H1 (cell line): ENCODE data around the gene MTX3. TPM values are rescaled to one million over a fixed set of nuclear protein-coding genes. Genes with fewer than 3 reads are reported as not detected.

Experiments
- CTCF ChIA-PET: fragments of 300-600 bp; sonication (Branson Sonifier 250); formaldehyde crosslinking; loops from one replicate; lab custom pipeline; 2021; ENCODE audit not compliant: partially characterized antibody; lab: Charles Lee
- POLR2A ChIA-PET: fragments of 300-600 bp; sonication (Branson Sonifier 250); formaldehyde crosslinking; loops from one replicate; lab custom pipeline; 2021; ENCODE audit warnings: inconsistent platforms; ENCODE audit not compliant: partially characterized antibody; lab: Charles Lee
- DNase-seq, 2 experiments: peaks; one replicate each; pipeline versions ENCODE4 v3.0.0 to v3.0.0-alpha.2; 2010 to 2022; ENCODE audit warnings: low spot score in 2 of 2, low read depth in 1 of 2, mixed read lengths in 1 of 2
- FAIRE-seq: peaks from 2 replicates; lab custom pipeline; 2011; peaks lifted over from hg19 to GRCh38; lab: Jason Lieb, UNC
- H2AFZ ChIP-seq: 2 replicates; pipeline ENCODE4 v1.8.1; 2012; ENCODE audit warnings: low read length, inconsistent platforms
- H2AK5ac ChIP-seq: 2 replicates; pipeline ENCODE4 v1.6.1; 2013; ENCODE audit warnings: low read depth, low read length
- H2BK120ac ChIP-seq: replicated peaks from 2 replicates; pipeline ENCODE3; 2013; ENCODE audit warnings: low read depth, low read length, inconsistent platforms
- H2BK12ac ChIP-seq: 2 replicates; pipeline ENCODE4 v1.6.1; 2013; ENCODE audit warnings: low read depth, low read length
- H2BK15ac ChIP-seq: 2 replicates; pipeline ENCODE4 v1.6.1; 2013; ENCODE audit warnings: low read length
- H2BK20ac ChIP-seq: 2 replicates; pipeline ENCODE4 v1.6.1; 2013; ENCODE audit warnings: low read length
- H2BK5ac ChIP-seq: 2 replicates; pipeline ENCODE4 v1.6.1; 2013; ENCODE audit warnings: low read depth, low read length
- H3K14ac ChIP-seq: 2 replicates; pipeline ENCODE4 v1.6.1; 2013; ENCODE audit warnings: inconsistent platforms; ENCODE audit not compliant: insufficient read length
- H3K18ac ChIP-seq: 2 replicates; pipeline ENCODE4 v1.6.1; 2013; ENCODE audit warnings: low read length; ENCODE audit errors: extremely low read depth
- H3K23ac ChIP-seq: 2 replicates; pipeline ENCODE4 v1.6.1; 2013; ENCODE audit warnings: inconsistent platforms; ENCODE audit not compliant: insufficient read length
- H3K23me2 ChIP-seq: 2 replicates; pipeline ENCODE4 v1.6.1; 2013; ENCODE audit warnings: low read depth, low read length
- H3K27ac ChIP-seq: 2 replicates; pipeline ENCODE4 v1.6.1; 2011; ENCODE audit warnings: low read depth, low read length, inconsistent platforms
- H3K27me3 ChIP-seq, 4 experiments: replicated peaks in 1 of 4; 1 replicate in 1 of 4; 2 replicates in 3 of 4; pipeline versions ENCODE4 v1.6.1 to v1.8.1; 2011 to 2013; ENCODE audit warnings: low read length in 3 of 4, mild to moderate bottlenecking in 3 of 4, inconsistent platforms in 2 of 4, mixed read lengths in 2 of 4, moderate library complexity in 1 of 4; ENCODE audit not compliant: control insufficient read depth in 3 of 4, insufficient read depth in 3 of 4; ENCODE audit errors: extremely low read depth in 1 of 4
- H3K36me3 ChIP-seq, 4 experiments: 2 replicates each; pipeline versions ENCODE4 v1.6.1 to v1.8.1; 2011 to 2013; ENCODE audit warnings: mild to moderate bottlenecking in 4 of 4, low read length in 3 of 4, moderate library complexity in 2 of 4, control low read depth in 1 of 4, inconsistent platforms in 1 of 4; ENCODE audit not compliant: insufficient read depth in 4 of 4, control insufficient read depth in 2 of 4
- H3K4ac ChIP-seq: replicated peaks from 2 replicates; pipeline ENCODE3; 2013; ENCODE audit warnings: low read length, low read depth, mixed read lengths, inconsistent platforms; ENCODE audit not compliant: insufficient read length
- H3K4me1 ChIP-seq, 4 experiments: replicated peaks in 1 of 4; 1 replicate in 1 of 4; 2 replicates in 3 of 4; pipeline versions ENCODE4 v1.6.1 to v1.8.1; 2011 to 2013; ENCODE audit warnings: low read length in 3 of 4, inconsistent platforms in 2 of 4, mixed read lengths in 1 of 4; ENCODE audit not compliant: insufficient read depth in 4 of 4, control insufficient read depth in 3 of 4
- H3K4me2 ChIP-seq, 2 experiments: 2 replicates each; pipeline versions ENCODE4 v1.6.1 to v1.8.1; 2011 to 2013; ENCODE audit warnings: low read depth in 2 of 2, low read length in 2 of 2, control low read depth in 1 of 2, inconsistent platforms in 1 of 2, mild to moderate bottlenecking in 1 of 2; ENCODE audit not compliant: insufficient read depth in 1 of 2
- H3K4me3 ChIP-seq, 4 experiments: fragments of 200-600, 300-600 bp in 1 of 4; sonication (generic), shearing (Covaris generic), sonication (Bioruptor Twin) in 1 of 4; 2 replicates each; pipeline versions ENCODE4 v1.5.1 to v1.8.1; 2011 to 2016; ENCODE audit warnings: low read length in 4 of 4, low read depth in 3 of 4, control low read depth in 2 of 4, inconsistent platforms in 2 of 4, mild to moderate bottlenecking in 2 of 4, mixed read lengths in 1 of 4, moderate library complexity in 1 of 4; ENCODE audit not compliant: insufficient read depth in 2 of 4; ENCODE audit errors: extremely low read depth in 1 of 4
- H3K56ac ChIP-seq: replicated peaks from 2 replicates; pipeline ENCODE3; 2013; ENCODE audit warnings: low read depth, mild to moderate bottlenecking, mixed read lengths, low read length, inconsistent platforms; ENCODE audit not compliant: insufficient read length
- H3K79me1 ChIP-seq: 2 replicates; pipeline ENCODE4 v1.6.1; 2013; ENCODE audit warnings: low read depth, low read length, control low read depth
- H3K79me2 ChIP-seq, 2 experiments: 2 replicates each; pipeline versions ENCODE4 v1.6.1 to v1.8.1; 2012 to 2013; ENCODE audit warnings: low read length in 2 of 2, mild to moderate bottlenecking in 2 of 2, inconsistent platforms in 1 of 2; ENCODE audit not compliant: insufficient read depth in 2 of 2, control insufficient read depth in 1 of 2
- H3K9ac ChIP-seq, 4 experiments: replicated peaks in 1 of 4; 1 replicate in 1 of 4; 2 replicates in 3 of 4; pipeline versions ENCODE4 v1.6.1 to v1.8.1; 2011 to 2013; ENCODE audit warnings: low read depth in 3 of 4, low read length in 3 of 4, control low read depth in 2 of 4, mild to moderate bottlenecking in 2 of 4, moderate library complexity in 2 of 4, inconsistent platforms in 1 of 4; ENCODE audit errors: extremely low read depth in 1 of 4
- H3K9me3 ChIP-seq, 2 experiments: 2 replicates each; pipeline versions ENCODE4 v1.6.1 to v1.8.1; 2012 to 2013; ENCODE audit warnings: mild to moderate bottlenecking in 2 of 2, moderate library complexity in 2 of 2, control low read depth in 1 of 2, inconsistent platforms in 1 of 2, low read depth in 1 of 2, low read length in 1 of 2, mixed read lengths in 1 of 2; ENCODE audit not compliant: insufficient read depth in 2 of 2
- H4K20me1 ChIP-seq, 2 experiments: replicated peaks in 1 of 2; 2 replicates each; pipeline versions ENCODE3 to v1.8.1; 2011 to 2013; ENCODE audit warnings: inconsistent platforms in 2 of 2, low read length in 2 of 2, mild to moderate bottlenecking in 1 of 2; ENCODE audit not compliant: insufficient read depth in 2 of 2, control insufficient read depth in 1 of 2
- H4K5ac ChIP-seq: 2 replicates; pipeline ENCODE4 v1.6.1; 2013; ENCODE audit warnings: low read length, low read depth, mixed read lengths, inconsistent platforms; ENCODE audit not compliant: insufficient read length
- H4K8ac ChIP-seq: 2 replicates; pipeline ENCODE4 v1.8.0; 2013; ENCODE audit warnings: mild to moderate bottlenecking, moderate library complexity, low read length, inconsistent platforms; ENCODE audit not compliant: insufficient read depth; ENCODE audit errors: extremely low read depth
- H4K91ac ChIP-seq: replicated peaks from 2 replicates; pipeline ENCODE3; 2013; ENCODE audit warnings: low read length, mixed read lengths, inconsistent platforms; ENCODE audit not compliant: insufficient read length
- ATF3 ChIP-seq: IDR thresholded peaks from 2 replicates; pipeline ENCODE4 v1.6.1; 2011; ENCODE audit warnings: low read depth, mild to moderate bottlenecking, low read length; ENCODE audit not compliant: insufficient read depth
- EZH2 ChIP-seq: fragments of 200-600 bp; sonication (generic); IDR thresholded peaks from 2 replicates; pipeline ENCODE4 v1.7.1; 2012; ENCODE audit warnings: low read depth, mild to moderate bottlenecking, moderate library complexity, low read length, inconsistent platforms; ENCODE audit not compliant: severe bottlenecking
- JUND ChIP-seq: IDR thresholded peaks from 2 replicates; pipeline ENCODE4 v1.6.1; 2011; ENCODE audit warnings: mild to moderate bottlenecking, improper control_type of control experiment, low read length
- NANOG ChIP-seq: IDR thresholded peaks from 2 replicates; pipeline ENCODE4 v1.6.1; 2011; ENCODE audit warnings: low read length, low read depth, mild to moderate bottlenecking, inconsistent platforms; ENCODE audit not compliant: insufficient read depth, poor library complexity, severe bottlenecking
- POLR2A ChIP-seq, 2 experiments: IDR thresholded peaks; 1 replicate in 1 of 2; 2 replicates in 1 of 2; pipeline ENCODE4 v1.6.1; 2011; ENCODE audit warnings: low read depth in 2 of 2, low read length in 2 of 2, mild to moderate bottlenecking in 2 of 2; ENCODE audit errors: control extremely low read depth in 1 of 2
- POU5F1 ChIP-seq: IDR thresholded peaks from 2 replicates; pipeline ENCODE4 v1.6.1; 2011; ENCODE audit warnings: low read depth, mild to moderate bottlenecking, low read length, moderate library complexity
- SIN3A ChIP-seq, 2 experiments: IDR thresholded peaks in 1 of 2; conservative IDR thresholded peaks in 1 of 2; 2 replicates each; pipeline ENCODE4 v1.6.1; 2011 to 2012; ENCODE audit warnings: low read length in 2 of 2, improper control_type of control experiment in 1 of 2, low read depth in 1 of 2, mild to moderate bottlenecking in 1 of 2
- SRF ChIP-seq: IDR thresholded peaks from 2 replicates; pipeline ENCODE4 v1.6.1; 2011; ENCODE audit warnings: mild to moderate bottlenecking, low read depth, low read length, moderate library complexity
- TAF1 ChIP-seq: IDR thresholded peaks from 2 replicates; pipeline ENCODE4 v1.6.1; 2011; ENCODE audit warnings: mild to moderate bottlenecking, low read depth, low read length
- WGBS, 2 experiments: shearing (Covaris generic) in 1 of 2; methylation state at CpG; one replicate each; pipeline versions ENCODE4 v1.1.6 to v1.1.7; 2013 to 2015; ENCODE audit warnings: low lambda C conversion rate in 2 of 2, mixed read lengths in 2 of 2, inconsistent platforms in 1 of 2, low coverage in 1 of 2, missing lambda C conversion rate in 1 of 2; ENCODE audit not compliant: insufficient replicate concordance in 2 of 2, insufficient coverage in 1 of 2, insufficient read length in 1 of 2; ENCODE audit errors: extremely low coverage in 1 of 2, missing lambda C conversion rate in 1 of 2; 5-methylcytosine and 5-hydroxymethylcytosine counted together
- polyA plus RNA-seq, 7 experiments: library from polyadenylated mRNA; depleted of rRNA in 3 of 7; stranded (reverse) in 5 of 7; unstranded in 2 of 7; fragments of >200 nt in 5 of 7; fragments of 200-250 nt in 2 of 7; gene quantifications; 1 replicate in 5 of 7; 2 replicates in 1 of 7; 4 replicates in 1 of 7; pipeline versions ENCODE4 v1.2.1 to v1.2.3, GENCODE V29; 2011 to 2013; ENCODE audit warnings: missing spikeins in 2 of 7, mixed read lengths in 2 of 7
- total RNA-seq: library from RNA; stranded (reverse); fragmentation: NEBNext Ultra II Directional; extraction: Animal tissue kit (Norgen Biotek cat#: 25700); gene quantifications from 2 replicates; pipeline ENCODE4 v1.2.1, GENCODE V29; 2021

MTX3 gene
- total and polyA plus RNA-seq, 2 of the 8 experiments (the other 6 are each of a cell fraction or from before 2014, with no cell fraction given) = 9.4 to 28.8 TPM

- no peaks in the 10 kb centered on the region for H3K79me2 ChIP-seq
- H4K20me1 ChIP-seq = no peaks in the 10 kb centered on the region
- H2AFZ ChIP-seq = no peak overlapping the region
- no peak for DNase-seq
- no peak overlapping the region for H3K4me2 ChIP-seq
- H2BK20ac ChIP-seq = no peak overlapping the region
- CTCF ChIA-PET = interaction anchor here (0.6 to 1.0 kb wide), 3 partner anchors 33 to 89 kb away, joined by 3 to 4 read pairs (median 3); no protein-coding TSS in a partner anchor
- H2BK15ac ChIP-seq = no peak overlapping the region
- no peak overlapping the region for H3K23ac ChIP-seq
- no peaks in the 10 kb centered on the region for H3K27me3 ChIP-seq
- FAIRE-seq = no peak
- no peak overlapping the region for H3K4me3 ChIP-seq
- H3K9me3 ChIP-seq = no peaks in the 10 kb centered on the region
- H4K5ac ChIP-seq = no peak overlapping the region
- H4K91ac ChIP-seq = no peak overlapping the region
- TF ChIP-seq SRF (no peak), SIN3A (conservative IDR thresholded peaks at IDR 0.05 in 1 of 2, IDR thresholded peaks at IDR 0.05 in 1 of 2; ENCODE audit: low read depth in 1 of 2, low read length in 2 of 2) (no peak), EZH2 (no peak), POLR2A (IDR thresholded peaks at IDR 0.05; ENCODE audit: control extremely low read depth in 1 of 2, low read depth in 2 of 2, low read length in 2 of 2) (no peak), JUND (no peak), ATF3 (no peak), TAF1 (no peak), POU5F1 (no peak), NANOG (no peak)
- TF ChIP-seq, all 59 proteins: peak for 0
- Histone ChIP-seq H3K79me1 (no peaks in the 10 kb centered on the region), H4K8ac (no peak overlapping the region), H3K4ac (no peak overlapping the region), H3K36me3 (no peaks in the 10 kb centered on the region), H3K23me2 (no peaks in the 10 kb centered on the region), H2BK12ac (no peak overlapping the region), H3K56ac (no peak overlapping the region), H3K27ac (no peak overlapping the region), H3K14ac (no peak overlapping the region), H3K4me1 (peaks cover 4 to 16% (median 8%) of the 10 kb centered on the region in 4 experiments; a peak in 4 of 7 replicates), H2AK5ac (no peak overlapping the region), H3K18ac (no peak overlapping the region), H3K9ac (no peak overlapping the region), H2BK120ac (no peak overlapping the region), H2BK5ac (no peak overlapping the region)
- 94% methylated on average over 1 of the region's 1 CpG; no CpG with 5 or more reads in 1 of the 2 experiments for WGBS, 2 experiments
- POLR2A ChIA-PET = interaction anchor here (0.8 kb wide), 1 partner anchor 9 kb away, joined by 3 read pairs; the partner anchor contains the start of gene MTX3
Observed at GRCh38 chr5:79999722-80000121, 8.7 kb upstream of the MTX3 start.
